Panc1 (cell line): ENCODE results near the gene ACADM. TPM values are rescaled to one million over a fixed set of nuclear protein-coding genes. Genes with fewer than 3 reads are reported as not detected.

Experiments used
- ATAC-seq: fragments of 200-7000 bp; cut with Tn5 transposase; 2 replicates; pipeline ENCODE4 v1.9.1; 2020; ENCODE audit warnings: mild to moderate bottlenecking, moderate library complexity
- BruUV-seq: library from RNA; stranded (reverse); fragments of 400-500 nt; replicated peaks from 2 replicates; lab custom pipeline; 2021; lab: Mats Ljungman, UMichigan
- CTCF ChIA-PET: fragments of 300-600 bp; sonication (Branson Sonifier 250); formaldehyde crosslinking; loops from one replicate; lab custom pipeline; 2022; ENCODE audit warnings: antibody characterized with exemption; lab: Charles Lee
- POLR2A ChIA-PET: fragments of 300-600 bp; sonication (Branson Sonifier 250); formaldehyde crosslinking; loops from one replicate; lab custom pipeline; 2022; ENCODE audit warnings: antibody characterized with exemption; lab: Charles Lee
- DNase-seq: peaks from one replicate; pipeline ENCODE4 v3.0.0-alpha.2; 2010; ENCODE audit warnings: low read depth, low spot score
- H3K27ac ChIP-seq: 2 replicates; pipeline ENCODE4 v1.5.1; 2011; ENCODE audit warnings: mild to moderate bottlenecking, low read length, inconsistent platforms
- H3K27me3 ChIP-seq: fragments of 200-500 bp; sonication (Bioruptor generic); 2 replicates; pipeline ENCODE4 v1.6.0; 2014; ENCODE audit warnings: low read length, inconsistent platforms; ENCODE audit not compliant: control insufficient read depth, insufficient read depth
- H3K36me3 ChIP-seq: fragments of 200-500 bp; sonication (Bioruptor generic); 2 replicates; pipeline ENCODE4 v1.5.1; 2014; ENCODE audit warnings: inconsistent platforms, mild to moderate bottlenecking, low read length, moderate library complexity; ENCODE audit not compliant: control insufficient read depth, insufficient read depth
- H3K4me1 ChIP-seq: 2 replicates; pipeline ENCODE4 v1.5.1; 2011; ENCODE audit warnings: inconsistent platforms, mild to moderate bottlenecking, low read length, moderate library complexity; ENCODE audit not compliant: control insufficient read depth, insufficient read depth
- H3K4me3 ChIP-seq, 2 experiments: 2 replicates each; pipeline ENCODE4 v1.5.1; 2011 to 2012; ENCODE audit warnings: low read depth in 2 of 2, low read length in 2 of 2, mild to moderate bottlenecking in 2 of 2, inconsistent platforms in 1 of 2, moderate library complexity in 1 of 2
- H3K9me3 ChIP-seq: fragments of 200-500 bp; sonication (Bioruptor generic); 2 replicates; pipeline ENCODE4 v1.5.1; 2014; ENCODE audit warnings: low read depth, mild to moderate bottlenecking, inconsistent platforms, low read length, moderate library complexity; ENCODE audit not compliant: control insufficient read depth, insufficient read depth
- CTCF ChIP-seq: fragments of 450-650 bp; IDR thresholded peaks from 2 replicates; pipeline ENCODE4 v1.5.1; 2017; ENCODE audit warnings: mild to moderate bottlenecking
- POLR2AphosphoS5 ChIP-seq: IDR thresholded peaks from 2 replicates; pipeline ENCODE4 v1.6.1; 2012; ENCODE audit warnings: mild to moderate bottlenecking, low read depth, low read length, moderate library complexity
- REST ChIP-seq, 2 experiments: IDR thresholded peaks; 2 replicates each; pipeline ENCODE4 v1.6.1; 2011 to 2012; ENCODE audit warnings: low read depth in 2 of 2, control low read depth in 1 of 2, low read length in 1 of 2, mild to moderate bottlenecking in 1 of 2, moderate library complexity in 1 of 2; ENCODE audit not compliant: insufficient read depth in 1 of 2
- SIN3A ChIP-seq: IDR thresholded peaks from 2 replicates; pipeline ENCODE4 v1.6.1; 2012; ENCODE audit warnings: low read depth, mild to moderate bottlenecking, low read length, moderate library complexity, borderline replicate concordance; ENCODE audit not compliant: insufficient read depth
- TCF7L2 ChIP-seq: IDR thresholded peaks from 2 replicates; pipeline ENCODE4 v1.6.1; 2011; ENCODE audit warnings: mild to moderate bottlenecking, low read depth, low read length, inconsistent platforms
- in situ Hi-C: cut with HindIII; loops from 2 replicates; pipeline ENCODE4 v1.10.0; 2016; ENCODE audit warnings: low sequenced_read_pairs, low pct_unique_long_range_greater_than_20kb
- intact Hi-C: fragments of 100-400 bp; cut with micrococcal nuclease; formaldehyde crosslinking; loops from one replicate; pipeline ENCODE4 v1.10.0; 2022; ENCODE audit not compliant: unreplicated experiment
- total RNA-seq: library from RNA; stranded (reverse); gene quantifications from one replicate; pipeline ENCODE4 v1.2.1, GENCODE V29; 2021; ENCODE audit not compliant: unreplicated experiment

Gene ACADM
- total RNA-seq, 1 experiment from 2014 or later, result 57.2 TPM

- no peak overlapping the region for H3K27ac ChIP-seq
- no peak for ATAC-seq
- CTCF ChIA-PET, result no interaction called here
Observed at GRCh38 chr1:75811211-75811981, 86.9 kb downstream of the ACADM start.

DNA sequence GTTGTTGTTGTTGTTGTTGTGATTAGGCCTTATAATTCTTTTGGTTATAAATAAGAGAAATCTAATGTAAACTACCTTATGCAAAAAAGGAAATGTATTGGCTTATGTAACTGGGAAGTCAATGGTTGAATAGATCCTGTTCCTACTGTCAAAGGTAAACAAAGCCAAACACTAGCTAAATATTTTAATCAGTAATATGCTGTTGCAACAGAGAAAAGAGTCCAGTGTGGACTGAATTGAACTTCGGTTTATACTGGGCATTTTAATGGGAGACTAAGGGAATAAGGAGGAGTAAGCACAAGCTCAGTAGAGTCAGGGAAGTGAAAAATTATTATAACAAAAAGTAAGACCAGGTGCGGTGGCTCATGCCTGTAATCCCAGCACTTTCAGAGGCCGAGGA, 87.6 kb downstream of the ACADM start:
- H3K4me3 ChIP-seq, result no peak overlapping the region
- DNase-seq (no peak), ATAC-seq (no peak)
- in situ Hi-C loops (no loop called here), intact Hi-C loops (no loop called here)
- TF ChIP-seq CTCF, result no peak
- TF ChIP-seq SIN3A, result no peak
- no peak for TF ChIP-seq POLR2AphosphoS5
- TF ChIP-seq REST (IDR thresholded peaks at IDR 0.05; ENCODE audit: insufficient read depth in 1 of 2, low read depth in 2 of 2, low read length in 1 of 2), result no peak
- no peak for TF ChIP-seq TCF7L2
- no peaks in the 10 kb centered on the region for H3K36me3 ChIP-seq
- H3K27ac ChIP-seq, result no peak overlapping the region
- H3K9me3 ChIP-seq, result no peaks in the 10 kb centered on the region
- ChIA-PET POLR2A (no interaction called here), CTCF (no interaction called here)
- no peaks in the 10 kb centered on the region for H3K27me3 ChIP-seq
- no TSS peak for BruUV-seq
- no peaks in the 10 kb centered on the region for H3K4me1 ChIP-seq

More at GRCh38 chr1:75811211-75811981, 86.9 kb downstream of the ACADM start:
- DNase-seq, result no peak
- in situ Hi-C loops, result no loop called here
- TF ChIP-seq POLR2AphosphoS5 (no peak), SIN3A (no peak), REST (IDR thresholded peaks at IDR 0.05; ENCODE audit: insufficient read depth in 1 of 2, low read depth in 2 of 2, low read length in 1 of 2) (no peak), CTCF (no peak), TCF7L2 (no peak)
- Histone ChIP-seq H3K9me3 (no peaks in the 10 kb centered on the region), H3K36me3 (no peaks in the 10 kb centered on the region), H3K4me1 (no peaks in the 10 kb centered on the region), H3K27me3 (no peaks in the 10 kb centered on the region), H3K4me3 (no peak overlapping the region)
- POLR2A ChIA-PET, result no interaction called here
- BruUV-seq, result no TSS peak
- intact Hi-C loops, result no loop called here
